Gastrocnemius medialis (tissue), 4 donors: ENCODE data around the gene LDLRAP1. TPM values are rescaled to one million over a fixed set of nuclear protein-coding genes. Genes with fewer than 3 reads are reported as not detected.

Experiments used
- ATAC-seq, 2 donors: fragments of 150-250 bp; one replicate each; pipeline ENCODE4 v1.9.1; 2016
- DNase-seq, 2 donors: peaks; one replicate each; pipeline ENCODE4 v3.0.0-alpha.2; 2019
- H3K27ac ChIP-seq, 4 donors: fragments of 200-600 bp; sonication (generic); 1 replicate in 1 of 4; 2 replicates in 3 of 4; pipeline ENCODE4 v1.5.1; 2016 to 2018; ENCODE audit warnings: mild to moderate bottlenecking in 2 of 4, moderate library complexity in 1 of 4
- H3K27me3 ChIP-seq, 3 donors: fragments of 200-600 bp; sonication (generic) in 2 of 3; 1 replicate in 1 of 3; 2 replicates in 2 of 3; pipeline versions ENCODE4 v1.5.1 to v1.6.0; 2016 to 2019; ENCODE audit warnings: mild to moderate bottlenecking in 1 of 3, moderate library complexity in 1 of 3
- H3K36me3 ChIP-seq, 2 donors: fragments of 200-600 bp; sonication (generic) in 1 of 2; one replicate each; pipeline ENCODE4 v1.5.1; 2017 to 2018
- H3K4me1 ChIP-seq, 2 donors: fragments of 200-600 bp; sonication (generic) in 1 of 2; one replicate each; pipeline ENCODE4 v1.5.1; 2016 to 2017; ENCODE audit warnings: mild to moderate bottlenecking in 2 of 2
- H3K4me3 ChIP-seq, 4 donors: fragments of 200-600 bp; sonication (generic) in 3 of 4; 1 replicate in 1 of 4; 2 replicates in 3 of 4; pipeline ENCODE4 v1.5.1; 2016 to 2019; ENCODE audit warnings: mild to moderate bottlenecking in 2 of 4
- H3K9me3 ChIP-seq, 3 donors: fragments of 200-600 bp; sonication (generic) in 2 of 3; 1 replicate in 1 of 3; 2 replicates in 2 of 3; pipeline ENCODE4 v1.5.1; 2016 to 2019
- CTCF ChIP-seq, 5 experiments: fragments of 450-650 bp in 3 of 5; fragments of 200-600 bp in 2 of 5; sonication (generic) in 2 of 5; IDR thresholded peaks in 4 of 5; conservative IDR thresholded peaks in 1 of 5; 1 replicate in 4 of 5; 2 replicates in 1 of 5; pipeline ENCODE4 v1.5.1; 2016 to 2019; ENCODE audit warnings: antibody characterized with exemption in 5 of 5, mild to moderate bottlenecking in 3 of 5, moderate library complexity in 3 of 5
- POLR2A ChIP-seq, 2 donors: fragments of 450-650 bp; IDR thresholded peaks; one replicate each; pipeline ENCODE4 v1.6.1; 2017; ENCODE audit warnings: antibody characterized with exemption in 2 of 2, mild to moderate bottlenecking in 2 of 2, moderate library complexity in 2 of 2
- in situ Hi-C, 4 donors: fragments of 200-750 bp; cut with MboI; loops; one replicate each; pipeline versions ENCODE4 v1.15.0 to v1.8.0; 2017; ENCODE audit warnings: low sequenced_read_pairs in 4 of 4
- intact Hi-C: fragments of 100-400 bp; cut with DNase I; formaldehyde crosslinking; loops from one replicate; pipeline ENCODE4 v1.15.1; 2023; ENCODE audit warnings: low total_unique reads
- total RNA-seq, 4 donors: library from RNA; depleted of rRNA; stranded (reverse); fragments of >200 nt; gene quantifications; one replicate each; pipeline versions ENCODE4 v1.1.0 to v1.2.3, GENCODE V29; 2016

LDLRAP1 gene
- total RNA-seq, 4 donors from 2014 or later = 10.0 to 17.9 (median 14.2) TPM

- H3K4me3 ChIP-seq = no peak overlapping the region
- intact Hi-C loops = no loop called here
- H3K27ac ChIP-seq = no peak overlapping the region
- in situ Hi-C loops = no loop called here
- ATAC-seq (peak in 1 of 2 donors; percentile 23), DNase-seq (peak in 1 of 2 donors; percentile 28)
- H3K27me3 ChIP-seq = no peaks in the 10 kb centered on the region
- no peaks in the 10 kb centered on the region for H3K9me3 ChIP-seq
- TF ChIP-seq POLR2A (IDR thresholded peaks at IDR 0.05) (no peak), CTCF (IDR thresholded peaks at IDR 0.05 in 4 of 5, conservative IDR thresholded peaks at IDR 0.05 in 1 of 5) (no peak)
- H3K36me3 ChIP-seq = no peaks in the 10 kb centered on the region
- peaks cover 0 to 8% of the 10 kb centered on the region in 2 donors for H3K4me1 ChIP-seq
Observed at GRCh38 chr1:25531082-25531461, 12.3 kb upstream of the LDLRAP1 start.

- no peak for TF ChIP-seq CTCF (IDR thresholded peaks at IDR 0.05 in 4 of 5, conservative IDR thresholded peaks at IDR 0.05 in 1 of 5)
- no peak for TF ChIP-seq POLR2A (IDR thresholded peaks at IDR 0.05)
- in situ Hi-C loops (no loop called here), intact Hi-C loops (no loop called here)
- H3K27me3 ChIP-seq = no peaks in the 10 kb centered on the region
- H3K27ac ChIP-seq = no peak overlapping the region
- H3K4me1 ChIP-seq = peaks cover 0 to 4% of the 10 kb centered on the region in 2 donors
- ATAC-seq (no peak), DNase-seq (no peak)
- no peaks in the 10 kb centered on the region for H3K36me3 ChIP-seq
- no peaks in the 10 kb centered on the region for H3K9me3 ChIP-seq
- no peak overlapping the region for H3K4me3 ChIP-seq
Observed at GRCh38 chr1:25532970-25533369, 10.4 kb upstream of the LDLRAP1 start.

- Histone ChIP-seq H3K27me3 (no peaks in the 10 kb centered on the region), H3K36me3 (no peaks in the 10 kb centered on the region), H3K27ac (no peak overlapping the region), H3K9me3 (no peaks in the 10 kb centered on the region), H3K4me1 (peaks cover 0 to 4% of the 10 kb centered on the region in 2 donors), H3K4me3 (no peak overlapping the region)
- in situ Hi-C loops = no loop called here
- TF ChIP-seq CTCF (IDR thresholded peaks at IDR 0.05 in 4 of 5, conservative IDR thresholded peaks at IDR 0.05 in 1 of 5) (no peak), POLR2A (IDR thresholded peaks at IDR 0.05) (no peak)
- DNase-seq (no peak), ATAC-seq (no peak)
- intact Hi-C loops = no loop called here
Observed at GRCh38 chr1:25533775-25534409, 9.5 kb upstream of the LDLRAP1 start.

- no peak for TF ChIP-seq CTCF (IDR thresholded peaks at IDR 0.05 in 4 of 5, conservative IDR thresholded peaks at IDR 0.05 in 1 of 5)
- no peak for TF ChIP-seq POLR2A (IDR thresholded peaks at IDR 0.05)
- no peaks in the 10 kb centered on the region for H3K9me3 ChIP-seq
- no peak overlapping the region for H3K27ac ChIP-seq
- in situ Hi-C loops (no loop called here), intact Hi-C loops (no loop called here)
- no peak overlapping the region for H3K4me3 ChIP-seq
- H3K27me3 ChIP-seq = no peaks in the 10 kb centered on the region
- H3K4me1 ChIP-seq = peaks cover 0 to 4% of the 10 kb centered on the region in 2 donors
- DNase-seq (no peak), ATAC-seq (no peak)
- no peaks in the 10 kb centered on the region for H3K36me3 ChIP-seq
Observed at GRCh38 chr1:25534410-25534788, 9.0 kb upstream of the LDLRAP1 start.

GRCh38 chr1:25536124-25536523 is 7.3 kb upstream of the LDLRAP1 start:
- H3K9me3 ChIP-seq = no peaks in the 10 kb centered on the region
- ATAC-seq (no peak), DNase-seq (no peak)
- H3K36me3 ChIP-seq = no peaks in the 10 kb centered on the region
- H3K4me1 ChIP-seq = peaks cover 0 to 4% of the 10 kb centered on the region in 2 donors
- no peak overlapping the region for H3K27ac ChIP-seq
- H3K4me3 ChIP-seq = no peak overlapping the region
- in situ Hi-C loops = no loop called here
- no peaks in the 10 kb centered on the region for H3K27me3 ChIP-seq
- TF ChIP-seq POLR2A (IDR thresholded peaks at IDR 0.05) (no peak), CTCF (IDR thresholded peaks at IDR 0.05 in 4 of 5, conservative IDR thresholded peaks at IDR 0.05 in 1 of 5) (no peak)
- intact Hi-C loops = no loop called here
